Astrocyte of the spinal cord (primary cell): ENCODE data around the gene PLVAP.

Experiments
- DNase-seq: peaks from one replicate; pipeline ENCODE4 v3.0.0; 2011; ENCODE audit warnings: low read depth, low spot score
- H3K4me3 ChIP-seq: 2 replicates; pipeline ENCODE4 v1.5.1; 2011; ENCODE audit warnings: low read depth, mild to moderate bottlenecking, low read length, moderate library complexity
- in situ Hi-C: cut with HindIII; loops from 2 replicates; pipeline ENCODE4 v1.10.0; 2017; ENCODE audit warnings: low sequenced_read_pairs
- TF ChIP-seq, protein P1 (sequence below): IDR thresholded peaks from 2 replicates; pipeline ENCODE4 v1.5.1; 2012; ENCODE audit warnings: low read depth, mild to moderate bottlenecking, low read length, inconsistent platforms

The PLVAP gene

GRCh38 chr19:17406046-17406886 lies 29.1 kb upstream of the PLVAP start:
- TF ChIP-seq, protein P1, sequence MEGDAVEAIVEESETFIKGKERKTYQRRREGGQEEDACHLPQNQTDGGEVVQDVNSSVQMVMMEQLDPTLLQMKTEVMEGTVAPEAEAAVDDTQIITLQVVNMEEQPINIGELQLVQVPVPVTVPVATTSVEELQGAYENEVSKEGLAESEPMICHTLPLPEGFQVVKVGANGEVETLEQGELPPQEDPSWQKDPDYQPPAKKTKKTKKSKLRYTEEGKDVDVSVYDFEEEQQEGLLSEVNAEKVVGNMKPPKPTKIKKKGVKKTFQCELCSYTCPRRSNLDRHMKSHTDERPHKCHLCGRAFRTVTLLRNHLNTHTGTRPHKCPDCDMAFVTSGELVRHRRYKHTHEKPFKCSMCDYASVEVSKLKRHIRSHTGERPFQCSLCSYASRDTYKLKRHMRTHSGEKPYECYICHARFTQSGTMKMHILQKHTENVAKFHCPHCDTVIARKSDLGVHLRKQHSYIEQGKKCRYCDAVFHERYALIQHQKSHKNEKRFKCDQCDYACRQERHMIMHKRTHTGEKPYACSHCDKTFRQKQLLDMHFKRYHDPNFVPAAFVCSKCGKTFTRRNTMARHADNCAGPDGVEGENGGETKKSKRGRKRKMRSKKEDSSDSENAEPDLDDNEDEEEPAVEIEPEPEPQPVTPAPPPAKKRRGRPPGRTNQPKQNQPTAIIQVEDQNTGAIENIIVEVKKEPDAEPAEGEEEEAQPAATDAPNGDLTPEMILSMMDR: no peak
- peak; percentile 86 for DNase-seq
- no peak overlapping the region for H3K4me3 ChIP-seq
- in situ Hi-C loops: no loop called here

GRCh38 chr19:17405250-17406045 lies 28.3 kb upstream of the PLVAP start, which contains the start of gene BST2:
Gene BST2 (minus strand): TSS chr19:17405630. CDS start chr19:17405575, 55 bp downstream.
- no peak within 1 kb of the TSS for H3K4me3 ChIP-seq
- TF ChIP-seq, protein P1: no peak
- in situ Hi-C loops: no loop called here
- DNase-seq: peak; percentile 42

DNA sequence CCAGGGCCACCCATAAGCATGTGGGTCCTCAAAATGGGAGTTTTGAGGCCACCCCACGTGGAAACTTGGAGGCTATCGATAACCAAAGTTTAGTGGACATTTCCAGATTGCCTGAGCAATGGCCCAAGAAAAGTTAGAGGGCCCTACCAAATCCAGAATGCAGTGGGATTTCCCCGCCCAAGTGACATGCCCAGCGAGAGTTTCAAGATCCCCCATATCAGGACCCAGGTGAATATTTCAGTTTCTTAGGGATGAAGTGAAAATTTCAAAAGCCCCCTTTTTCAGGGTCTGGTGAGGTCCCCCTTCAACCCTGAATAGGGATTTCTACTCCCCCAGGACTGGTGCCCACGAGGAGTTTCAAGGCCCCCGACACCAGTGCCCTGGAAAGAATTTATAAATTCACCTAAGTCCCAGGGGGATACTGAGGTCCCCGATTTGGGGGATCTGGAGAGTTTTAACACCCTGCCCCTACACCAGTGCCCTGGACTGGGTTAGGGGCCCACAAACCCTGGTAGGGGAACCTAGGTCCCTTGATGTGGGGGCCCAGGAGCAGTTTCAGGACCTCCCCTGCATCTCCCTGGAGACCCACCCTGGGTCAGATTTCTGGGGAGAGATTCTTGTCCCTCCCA lies 27.6 kb upstream of the PLVAP start:
- in situ Hi-C loops: no loop called here
- TF ChIP-seq, protein P1: no peak
- no peak for DNase-seq
- H3K4me3 ChIP-seq: no peak overlapping the region

DNA sequence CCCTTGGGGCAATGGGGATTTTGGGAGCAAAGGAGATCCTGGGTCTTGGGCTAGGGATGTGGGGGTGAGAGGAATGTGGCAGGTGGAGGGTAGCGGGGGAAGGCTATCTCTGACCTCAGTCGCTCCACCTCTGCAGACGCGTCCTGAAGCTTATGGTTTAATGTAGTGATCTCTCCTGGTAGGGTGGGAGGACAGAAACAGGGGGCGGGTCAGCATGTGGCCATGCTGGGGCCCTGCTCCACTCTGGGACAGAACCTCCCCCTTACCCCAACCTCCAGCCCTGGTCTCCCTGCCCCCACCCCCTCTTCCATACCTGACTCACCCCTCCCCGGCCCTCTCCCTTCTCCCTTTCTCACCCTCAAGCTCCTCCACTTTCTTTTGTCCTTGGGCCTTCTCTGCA lies 26.9 kb upstream of the PLVAP start:
- no peak for DNase-seq
- TF ChIP-seq, protein P1: no peak
- no peak overlapping the region for H3K4me3 ChIP-seq
- in situ Hi-C loops: no loop called here

GRCh38 chr19:17402982-17403855 lies 26.1 kb upstream of the PLVAP start:
- H3K4me3 ChIP-seq: no peak overlapping the region
- TF ChIP-seq, protein P1: no peak
- in situ Hi-C loops: no loop called here
- DNase-seq: no peak
